HepG2 (cell line): ENCODE measurements around the gene SYNE3. TPM values are rescaled to one million over a fixed set of nuclear protein-coding genes. Genes with fewer than 3 reads are reported as not detected.
A peak's percentile ranks its signal among the peaks of the same experiment; 100 is the strongest.

Source experiments
- AKAP8 ChIP-seq: sonication (generic); formaldehyde crosslinking; IDR thresholded peaks from 2 replicates; pipeline ENCODE4 v1.5.1; 2020; ENCODE audit warnings: mild to moderate bottlenecking, missing genetic modification reagents
- ISL2 ChIP-seq: sonication (generic); formaldehyde crosslinking; IDR thresholded peaks from 2 replicates; pipeline ENCODE4 v1.5.0; 2020; ENCODE audit warnings: missing genetic modification reagents
- KDM4B ChIP-seq: sonication (generic); formaldehyde crosslinking; IDR thresholded peaks from 2 replicates; pipeline ENCODE4 v1.4.0; 2020; ENCODE audit warnings: missing genetic modification reagents
- KLF9 ChIP-seq: IDR thresholded peaks from 2 replicates; pipeline ENCODE4 v1.6.1; 2016; ENCODE audit warnings: low read depth
- MYPOP ChIP-seq: sonication (generic); formaldehyde crosslinking; IDR thresholded peaks from 2 replicates; pipeline ENCODE4 v1.8.1; 2023; ENCODE audit warnings: mild to moderate bottlenecking, moderate library complexity, missing genetic modification reagents
- RAD21 ChIP-seq: fragments of 450-650 bp; formaldehyde crosslinking; IDR thresholded peaks from 2 replicates; pipeline ENCODE4 v1.5.0; 2020; ENCODE audit warnings: mild to moderate bottlenecking
- SMC3 ChIP-seq: IDR thresholded peaks from 2 replicates; pipeline ENCODE4 v1.6.1; 2011; ENCODE audit warnings: low read length, improper control_type of control experiment
- SNAPC5 ChIP-seq: sonication (generic); formaldehyde crosslinking; IDR thresholded peaks from 2 replicates; pipeline ENCODE4 v1.8.1; 2023; ENCODE audit warnings: mild to moderate bottlenecking, missing genetic modification reagents, borderline replicate concordance
- SRSF4 ChIP-seq: fragments of 200-400 bp; formaldehyde crosslinking; IDR thresholded peaks from one replicate; pipeline ENCODE4 v1.6.1; 2018; ENCODE audit warnings: mild to moderate bottlenecking, low read depth, low read length, moderate library complexity; ENCODE audit not compliant: poor library complexity, severe bottlenecking
- TCF7L2 ChIP-seq: IDR thresholded peaks from 2 replicates; pipeline ENCODE4 v1.6.1; 2011; ENCODE audit warnings: mild to moderate bottlenecking, low read depth, low read length, moderate library complexity
- ZBTB8A ChIP-seq: sonication (generic); formaldehyde crosslinking; IDR thresholded peaks from 2 replicates; pipeline ENCODE4 v1.4.0; 2020; ENCODE audit warnings: mild to moderate bottlenecking, low read depth, missing genetic modification reagents, borderline replicate concordance
- ZNF225 ChIP-seq: sonication (generic); formaldehyde crosslinking; IDR thresholded peaks from 2 replicates; pipeline ENCODE4 v1.4.0; 2020; ENCODE audit warnings: mild to moderate bottlenecking, missing genetic modification reagents
- ZNF652 ChIP-seq: IDR thresholded peaks from 2 replicates; pipeline ENCODE4 v1.6.1; 2016; ENCODE audit warnings: low read depth, borderline replicate concordance
- ZNF790 ChIP-seq: sonication (generic); formaldehyde crosslinking; IDR thresholded peaks from 2 replicates; pipeline ENCODE4 v1.8.0; 2022; ENCODE audit warnings: missing genetic modification reagents, mild to moderate bottlenecking, borderline replicate concordance
- polyA plus RNA-seq, 8 experiments: library from polyadenylated mRNA; depleted of rRNA in 3 of 8; stranded (reverse) in 7 of 8; unstranded in 1 of 8; fragments of >200 nt; fragmentation: Illumina TruSeq in 4 of 8; extraction: Trizol in 4 of 8; gene quantifications; 2 replicates each; pipeline versions ENCODE4 v1.2.1 to v1.2.3, GENCODE V29; 2011 to 2016; ENCODE audit warnings: low read depth in 4 of 8, missing spikeins in 1 of 8, mixed read lengths in 1 of 8; ENCODE audit not compliant: insufficient read depth in 1 of 8
- total RNA-seq, 5 experiments: library from RNA; depleted of rRNA; stranded (reverse); fragments of >200 nt; fragmentation: Illumina TruSeq; extraction: Trizol; gene quantifications; 2 replicates each; pipeline ENCODE4 v1.2.3, GENCODE V29; 2016; ENCODE audit warnings: low read depth in 1 of 5
- TF ChIP-seq, protein P1 (sequence below): sonication (generic); formaldehyde crosslinking; IDR thresholded peaks from 2 replicates; pipeline ENCODE4 v1.4.0; 2020; ENCODE audit warnings: mild to moderate bottlenecking, missing genetic modification reagents
- TF ChIP-seq, protein P2 (sequence below): sonication (generic); formaldehyde crosslinking; IDR thresholded peaks from 2 replicates; pipeline ENCODE4 v1.4.0; 2020; ENCODE audit warnings: mild to moderate bottlenecking, missing genetic modification reagents
- TF ChIP-seq, protein P3 (sequence below): sonication (generic); formaldehyde crosslinking; IDR thresholded peaks from 2 replicates; pipeline ENCODE4 v1.4.0; 2020; ENCODE audit warnings: missing genetic modification reagents

The SYNE3 gene
- total and polyA plus RNA-seq, 2 of the 13 experiments (the other 11 are each of a cell fraction or from before 2014, with no cell fraction given), result 7.8 to 8.0 TPM

- TF ChIP-seq, protein P1, sequence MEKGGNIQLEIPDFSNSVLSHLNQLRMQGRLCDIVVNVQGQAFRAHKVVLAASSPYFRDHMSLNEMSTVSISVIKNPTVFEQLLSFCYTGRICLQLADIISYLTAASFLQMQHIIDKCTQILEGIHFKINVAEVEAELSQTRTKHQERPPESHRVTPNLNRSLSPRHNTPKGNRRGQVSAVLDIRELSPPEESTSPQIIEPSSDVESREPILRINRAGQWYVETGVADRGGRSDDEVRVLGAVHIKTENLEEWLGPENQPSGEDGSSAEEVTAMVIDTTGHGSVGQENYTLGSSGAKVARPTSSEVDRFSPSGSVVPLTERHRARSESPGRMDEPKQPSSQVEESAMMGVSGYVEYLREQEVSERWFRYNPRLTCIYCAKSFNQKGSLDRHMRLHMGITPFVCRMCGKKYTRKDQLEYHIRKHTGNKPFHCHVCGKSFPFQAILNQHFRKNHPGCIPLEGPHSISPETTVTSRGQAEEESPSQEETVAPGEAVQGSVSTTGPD (CRISPR knock-in tag), result no peak
- TF ChIP-seq TCF7L2, result no peak; the same call in 1 of the 2 replicates
- TF ChIP-seq, protein P2, sequence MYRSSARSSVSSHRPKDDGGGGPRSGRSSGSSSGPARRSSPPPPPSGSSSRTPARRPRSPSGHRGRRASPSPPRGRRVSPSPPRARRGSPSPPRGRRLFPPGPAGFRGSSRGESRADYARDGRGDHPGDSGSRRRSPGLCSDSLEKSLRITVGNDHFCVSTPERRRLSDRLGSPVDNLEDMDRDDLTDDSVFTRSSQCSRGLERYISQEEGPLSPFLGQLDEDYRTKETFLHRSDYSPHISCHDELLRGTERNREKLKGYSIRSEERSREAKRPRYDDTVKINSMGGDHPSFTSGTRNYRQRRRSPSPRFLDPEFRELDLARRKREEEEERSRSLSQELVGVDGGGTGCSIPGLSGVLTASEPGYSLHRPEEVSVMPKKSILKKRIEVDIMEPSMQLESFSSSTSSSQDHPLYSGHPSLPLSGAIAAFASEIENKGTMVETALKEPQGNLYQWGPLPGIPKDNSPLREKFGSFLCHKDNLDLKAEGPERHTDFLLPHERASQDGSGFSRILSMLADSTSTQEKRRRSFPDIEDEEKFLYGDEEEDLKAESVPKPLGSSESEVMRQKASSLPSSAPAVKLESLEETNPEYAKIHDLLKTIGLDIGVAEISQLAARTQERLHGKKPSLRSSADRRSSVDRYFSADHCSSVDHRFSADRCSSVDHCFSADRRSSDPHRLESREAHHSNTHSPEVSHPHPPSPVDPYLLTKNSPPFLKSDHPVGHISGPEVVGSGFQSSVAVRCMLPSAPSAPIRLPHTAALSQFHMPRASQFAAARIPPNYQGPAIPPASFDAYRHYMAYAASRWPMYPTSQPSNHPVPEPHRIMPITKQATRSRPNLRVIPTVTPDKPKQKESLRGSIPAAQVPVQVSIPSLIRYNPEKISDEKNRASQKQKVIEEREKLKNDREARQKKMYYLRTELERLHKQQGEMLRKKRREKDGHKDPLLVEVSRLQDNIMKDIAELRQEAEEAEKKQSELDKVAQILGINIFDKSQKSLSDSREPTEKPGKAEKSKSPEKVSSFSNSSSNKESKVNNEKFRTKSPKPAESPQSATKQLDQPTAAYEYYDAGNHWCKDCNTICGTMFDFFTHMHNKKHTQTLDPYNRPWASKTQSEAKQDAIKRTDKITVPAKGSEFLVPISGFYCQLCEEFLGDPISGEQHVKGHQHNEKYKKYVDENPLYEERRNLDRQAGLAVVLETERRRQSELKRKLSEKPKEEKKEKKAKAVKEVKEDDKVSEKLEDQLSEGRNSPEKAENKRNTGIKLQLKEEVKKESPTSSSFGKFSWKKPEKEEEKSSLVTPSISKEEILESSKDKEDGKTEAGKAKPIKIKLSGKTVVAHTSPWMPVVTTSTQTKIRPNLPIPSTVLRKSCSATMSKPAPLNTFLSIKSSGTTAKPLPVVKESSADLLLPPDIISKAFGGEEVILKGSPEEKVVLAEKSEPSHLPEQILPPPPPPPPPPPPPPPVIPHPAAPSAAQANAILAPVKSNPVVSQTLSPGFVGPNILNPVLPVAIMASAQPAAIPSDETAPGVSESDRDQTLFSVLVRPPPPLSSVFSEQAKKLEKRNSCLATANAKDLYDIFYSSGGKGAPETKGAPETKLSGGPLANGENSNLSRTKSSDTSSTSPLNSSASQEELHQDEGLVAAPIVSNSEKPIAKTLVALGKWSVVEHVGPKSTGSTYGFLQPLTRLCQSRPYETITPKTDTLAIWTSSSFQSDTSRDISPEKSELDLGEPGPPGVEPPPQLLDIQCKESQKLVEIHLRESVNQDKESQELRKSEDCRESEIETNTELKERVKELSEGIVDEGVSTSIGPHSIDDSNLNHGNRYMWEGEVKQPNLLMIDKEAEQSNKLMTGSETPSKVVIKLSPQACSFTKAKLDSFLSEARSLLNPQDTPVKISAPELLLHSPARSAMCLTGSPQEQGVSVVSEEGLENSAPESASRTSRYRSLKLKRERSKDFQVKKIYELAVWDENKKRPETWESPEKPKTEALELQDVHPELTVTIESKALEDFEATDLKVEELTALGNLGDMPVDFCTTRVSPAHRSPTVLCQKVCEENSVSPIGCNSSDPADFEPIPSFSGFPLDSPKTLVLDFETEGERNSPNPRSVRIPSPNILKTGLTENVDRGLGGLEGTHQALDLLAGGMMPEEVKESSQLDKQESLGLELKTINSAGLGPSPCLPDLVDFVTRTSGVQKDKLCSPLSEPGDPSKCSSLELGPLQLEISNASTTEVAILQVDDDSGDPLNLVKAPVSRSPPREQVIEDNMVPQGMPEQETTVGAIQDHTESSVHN (CRISPR knock-in tag), result no peak
- TF ChIP-seq AKAP8, result no peak
- TF ChIP-seq, protein P3, sequence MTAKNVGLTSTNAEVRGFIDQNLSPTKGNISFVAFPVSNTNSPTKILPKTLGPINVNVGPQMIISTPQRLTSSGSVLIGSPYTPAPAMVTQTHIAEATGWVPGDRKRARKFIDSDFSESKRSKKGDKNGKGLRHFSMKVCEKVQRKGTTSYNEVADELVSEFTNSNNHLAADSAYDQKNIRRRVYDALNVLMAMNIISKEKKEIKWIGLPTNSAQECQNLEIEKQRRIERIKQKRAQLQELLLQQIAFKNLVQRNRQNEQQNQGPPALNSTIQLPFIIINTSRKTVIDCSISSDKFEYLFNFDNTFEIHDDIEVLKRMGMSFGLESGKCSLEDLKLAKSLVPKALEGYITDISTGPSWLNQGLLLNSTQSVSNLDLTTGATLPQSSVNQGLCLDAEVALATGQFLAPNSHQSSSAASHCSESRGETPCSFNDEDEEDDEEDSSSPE (CRISPR knock-in tag), result no peak
- no peak for TF ChIP-seq RAD21
- 0 out of 2 replicates have a peak, but pooled peaks have one; percentile 42 for TF ChIP-seq KLF9
- TF ChIP-seq MYPOP (CRISPR knock-in tag), result peak; percentile 76; the same call in 1 of the 2 replicates
- no peak for TF ChIP-seq SMC3
- no peak for TF ChIP-seq SRSF4
- no peak for TF ChIP-seq ZNF790
- TF ChIP-seq ZBTB8A, result no peak
- TF ChIP-seq SNAPC5, result no peak
- TF ChIP-seq ISL2 (CRISPR knock-in tag), result peak; percentile 55
- no peak for TF ChIP-seq ZNF652
- no peak for TF ChIP-seq ZNF225 (CRISPR knock-in tag)
- TF ChIP-seq KDM4B (CRISPR knock-in tag), result no peak
Measured at GRCh38 chr14:95523051-95523814, 6.8 kb upstream of the SYNE3 start (continued).
